Measurements from ENCODE around the gene CTAGE1. TPM values are rescaled to one million over a fixed set of nuclear protein-coding genes. Genes with fewer than 3 reads are reported as not detected.

CTAGE1 gene, protein sequence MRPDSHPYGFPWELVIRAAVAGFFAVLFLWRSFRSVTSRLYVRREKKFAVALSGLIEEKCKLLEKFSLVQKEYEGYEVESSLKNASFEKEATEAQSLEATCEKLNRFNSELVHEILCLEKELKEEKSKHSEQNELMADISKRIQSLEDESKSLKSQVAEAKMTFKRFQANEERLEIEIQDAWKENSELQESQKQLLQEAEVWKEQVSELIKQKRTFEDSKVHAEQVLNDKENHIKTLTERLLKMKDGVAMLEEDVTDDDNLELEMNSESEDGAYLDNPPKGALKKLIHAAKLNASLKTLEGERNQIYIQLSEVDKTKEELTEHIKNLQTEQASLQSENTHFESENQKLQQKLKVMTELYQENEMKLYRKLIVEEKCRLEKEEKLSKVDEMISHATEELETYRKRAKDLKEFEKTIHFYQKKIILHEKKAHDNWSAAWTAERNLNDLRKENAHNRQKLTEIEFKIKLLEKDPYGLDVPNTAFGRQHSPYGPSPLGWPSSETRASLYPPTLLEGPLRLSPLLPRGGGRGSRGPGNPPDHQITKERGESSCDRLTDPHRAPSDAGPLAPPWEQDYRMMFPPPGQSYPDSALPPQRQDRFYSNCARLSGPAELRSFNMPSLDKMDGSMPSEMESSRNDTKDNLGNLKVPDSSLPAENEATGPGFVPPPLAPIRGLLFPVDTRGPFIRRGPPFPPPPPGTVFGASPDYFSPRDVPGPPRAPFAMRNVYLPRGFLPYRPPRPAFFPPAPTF
- total RNA-seq: not detected
- total RNA-seq: 0 reads per million in 2 donors

DNA sequence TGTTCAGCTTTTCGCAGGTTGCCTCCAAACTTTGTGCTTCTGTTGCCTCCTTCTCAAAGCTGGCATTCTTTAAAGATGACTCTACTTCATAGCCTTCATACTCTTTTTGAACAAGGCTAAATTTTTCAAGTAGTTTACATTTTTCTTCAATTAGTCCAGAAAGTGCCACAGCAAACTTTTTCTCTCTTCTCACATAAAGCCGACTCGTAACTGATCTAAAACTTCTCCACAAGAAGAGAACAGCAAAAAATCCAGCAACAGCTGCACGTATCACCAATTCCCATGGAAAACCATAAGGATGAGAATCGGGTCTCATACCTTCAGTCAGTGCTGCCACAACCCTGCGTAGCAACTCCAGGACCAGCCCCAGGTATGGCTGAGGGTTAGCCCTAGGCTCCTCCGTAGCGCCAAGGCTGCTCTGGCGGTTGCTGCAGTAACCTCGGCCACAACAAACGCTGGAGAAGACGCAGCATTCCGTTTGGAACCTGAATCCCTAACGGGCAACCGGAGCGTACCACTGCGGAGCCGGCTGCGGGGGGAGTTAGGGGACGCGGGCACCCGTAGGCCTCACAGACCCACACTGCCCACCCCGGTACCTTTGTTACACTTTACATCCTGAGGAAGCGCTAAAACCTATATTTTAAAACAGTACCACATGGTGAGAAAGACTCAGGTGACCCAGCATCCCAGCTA lies at the start of gene CTAGE1:
Gene CTAGE1 (minus strand): TSS at position 420 of the 693 bp plus-strand sequence. CDS start 104 bp downstream, at position 316.
- no peak within 1 kb of the TSS for H3K27ac Mint-ChIP-seq
- H3K4me1 Mint-ChIP-seq: no peaks in the 10 kb centered on the region
- H3K9me3 ChIP-seq (ENCODE audit: control insufficient read depth, low read length, poor library complexity, severe bottlenecking): no peaks in the 10 kb centered on the region
- ATAC-seq (no peak), DNase-seq (no peak)
- H3K27me3 Mint-ChIP-seq: no peaks in the 10 kb centered on the region
- no peaks in the 10 kb centered on the region for H3K36me3 Mint-ChIP-seq (ENCODE audit: low read depth)
- no peak within 1 kb of the TSS for H3K4me3 Mint-ChIP-seq

DNA sequence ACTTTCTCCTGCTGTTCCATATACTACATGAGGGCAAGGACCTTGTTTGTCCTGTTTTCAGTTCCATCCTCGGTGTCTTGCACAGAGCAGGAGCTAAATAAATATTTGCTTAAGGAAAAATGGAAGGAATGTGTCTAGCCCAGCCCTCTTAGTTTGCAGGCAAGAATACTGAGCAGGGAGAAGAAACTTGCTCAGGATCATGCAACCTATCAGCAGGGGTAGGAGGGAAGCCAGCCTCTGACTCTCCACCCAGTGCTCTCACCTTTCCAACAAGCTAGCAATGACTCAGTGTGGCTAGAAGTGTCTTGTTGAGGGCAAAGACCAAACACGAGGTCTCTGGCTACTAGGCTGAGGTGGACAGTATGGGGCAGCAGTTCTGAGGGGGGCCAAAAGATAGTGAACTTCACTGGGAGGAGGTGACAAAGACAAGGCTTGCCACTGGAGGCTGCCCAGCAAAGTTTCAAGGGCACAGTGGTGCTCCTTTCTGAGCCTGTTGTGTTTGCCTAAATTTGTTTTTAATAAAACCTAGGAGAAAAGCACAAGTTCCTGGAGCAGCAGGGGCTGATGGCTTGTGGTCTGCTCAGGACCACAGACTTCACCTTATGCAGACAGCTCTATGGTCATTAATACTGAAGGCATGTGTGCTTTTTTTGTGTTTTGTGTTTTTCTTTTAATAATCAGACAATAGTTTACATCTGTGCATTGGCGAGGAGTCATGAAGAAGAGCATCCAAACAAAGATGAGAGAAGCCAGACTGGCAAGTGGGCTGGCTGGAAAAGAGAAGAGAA lies 49.1 kb upstream of the CTAGE1 start:
- Mint-ChIP-seq H3K27me3 (no peaks in the 10 kb centered on the region), H3K27ac (no peak overlapping the region), H3K4me3 (no peak overlapping the region), H3K4me1 (no peaks in the 10 kb centered on the region), H3K36me3 (ENCODE audit: low read depth) (no peaks in the 10 kb centered on the region)
- DNase-seq (no peak), ATAC-seq (no peak)
- no peaks in the 10 kb centered on the region for H3K9me3 ChIP-seq (ENCODE audit: control insufficient read depth, low read length, poor library complexity, severe bottlenecking)

DNA sequence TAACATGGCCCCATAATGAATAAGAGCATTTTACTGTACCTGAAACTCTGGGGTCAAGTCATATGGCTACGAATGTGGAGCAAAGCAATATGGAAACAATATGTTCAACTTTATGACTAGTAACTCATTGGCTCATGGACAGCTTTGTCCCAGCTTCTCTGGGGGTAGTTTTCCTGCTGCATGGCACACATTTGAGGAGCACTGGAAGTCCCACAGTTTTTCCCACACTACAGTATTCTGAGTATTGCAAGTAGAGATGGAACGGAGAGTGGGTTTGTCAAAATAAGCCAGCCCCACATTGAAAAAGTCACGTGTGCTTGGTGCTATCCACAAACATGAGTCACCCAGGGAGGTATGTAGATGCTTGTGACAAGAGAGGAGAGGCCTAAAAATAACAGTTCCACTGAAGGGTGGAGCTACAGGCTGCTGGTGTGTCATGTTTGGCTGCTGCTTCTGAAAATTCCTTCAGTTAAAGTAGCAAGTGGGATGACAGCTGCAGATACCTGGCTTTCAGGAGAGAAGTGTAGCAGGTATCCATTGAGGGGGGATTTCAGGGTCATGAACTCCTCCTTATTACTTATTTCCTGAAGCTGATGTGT lies 48.2 kb upstream of the CTAGE1 start:
- no peaks in the 10 kb centered on the region for H3K27me3 Mint-ChIP-seq
- H3K9me3 ChIP-seq (ENCODE audit: control insufficient read depth, low read length, poor library complexity, severe bottlenecking): no peaks in the 10 kb centered on the region
- no peak overlapping the region for H3K4me3 Mint-ChIP-seq
- no peaks in the 10 kb centered on the region for H3K4me1 Mint-ChIP-seq
- no peak overlapping the region for H3K27ac Mint-ChIP-seq
- DNase-seq (no peak), ATAC-seq (no peak)
- H3K36me3 Mint-ChIP-seq (ENCODE audit: low read depth): no peaks in the 10 kb centered on the region

DNA sequence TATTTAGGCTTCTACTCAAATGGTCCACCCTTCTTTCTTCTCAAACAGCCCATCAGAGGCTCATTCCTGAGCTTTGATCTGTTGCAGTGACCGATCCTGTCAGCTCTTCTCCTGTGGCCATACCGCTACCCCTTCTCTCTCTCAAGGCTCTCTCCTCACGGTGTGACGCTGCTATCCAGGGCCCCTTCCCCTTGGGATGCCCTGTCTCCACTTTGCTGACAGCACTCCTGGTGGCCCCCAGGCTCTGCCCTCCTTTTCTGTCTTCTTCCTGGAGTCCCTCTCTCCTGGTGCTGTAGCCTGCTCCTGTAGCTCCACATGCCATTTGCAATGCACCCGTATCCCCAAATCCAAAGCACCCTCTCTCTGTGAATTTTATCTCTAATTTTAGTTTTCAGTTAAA lies 45.4 kb upstream of the CTAGE1 start:
- no peaks in the 10 kb centered on the region for H3K9me3 ChIP-seq (ENCODE audit: control insufficient read depth, low read length, poor library complexity, severe bottlenecking)
- no peaks in the 10 kb centered on the region for H3K27me3 Mint-ChIP-seq
- H3K27ac Mint-ChIP-seq: no peak overlapping the region
- DNase-seq (no peak), ATAC-seq (no peak)
- no peak overlapping the region for H3K4me3 Mint-ChIP-seq
- H3K36me3 Mint-ChIP-seq (ENCODE audit: low read depth): no peaks in the 10 kb centered on the region
- no peaks in the 10 kb centered on the region for H3K4me1 Mint-ChIP-seq

DNA sequence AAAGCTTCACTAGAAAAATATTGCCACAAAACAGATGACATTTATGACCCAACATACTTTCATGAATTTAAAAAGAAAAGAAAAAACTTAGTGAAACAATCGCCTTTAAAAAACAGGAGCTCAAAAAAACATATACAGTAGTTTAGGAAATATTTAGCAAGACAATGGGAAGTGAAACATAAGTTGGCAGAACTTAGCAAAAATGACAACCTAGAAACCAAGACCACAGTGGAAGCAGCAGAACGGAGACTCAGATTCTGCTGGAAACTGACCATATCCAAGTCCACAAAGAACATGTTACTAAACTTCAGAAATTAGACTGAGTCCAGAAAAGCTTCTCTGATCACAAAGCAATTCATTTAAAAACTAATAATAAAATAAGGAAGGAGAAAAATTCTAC lies 41.8 kb upstream of the CTAGE1 start:
- H3K9me3 ChIP-seq (ENCODE audit: control insufficient read depth, low read length, poor library complexity, severe bottlenecking): no peaks in the 10 kb centered on the region
- DNase-seq: no peak
- Mint-ChIP-seq H3K4me3 (no peak overlapping the region), H3K4me1 (no peaks in the 10 kb centered on the region), H3K27me3 (no peaks in the 10 kb centered on the region), H3K36me3 (ENCODE audit: low read depth) (no peaks in the 10 kb centered on the region), H3K27ac (no peak overlapping the region)
- no peak for ATAC-seq

DNA sequence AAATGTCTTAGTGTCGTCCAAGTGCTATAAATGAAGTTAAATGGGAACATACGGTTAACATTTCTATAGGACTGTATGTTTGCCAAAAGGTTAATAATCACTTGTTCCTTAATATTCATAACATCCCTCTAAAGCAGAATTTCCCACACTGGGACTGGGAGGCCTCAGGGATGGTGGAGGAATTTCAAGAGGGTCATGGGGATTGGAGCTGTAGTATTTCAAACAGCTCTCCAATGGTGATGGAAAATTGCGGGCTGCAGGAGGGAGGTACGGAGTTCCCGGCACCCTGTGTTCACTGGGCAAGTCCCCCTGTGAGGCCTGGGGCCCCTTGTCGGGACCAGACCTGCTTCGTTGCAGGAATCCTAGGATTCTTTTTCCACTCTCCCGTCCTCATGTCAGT lies 39.8 kb upstream of the CTAGE1 start:
- Mint-ChIP-seq H3K4me1 (no peaks in the 10 kb centered on the region), H3K27me3 (no peaks in the 10 kb centered on the region), H3K27ac (no peak overlapping the region), H3K36me3 (ENCODE audit: low read depth) (no peaks in the 10 kb centered on the region), H3K4me3 (no peak overlapping the region)
- ATAC-seq (no peak), DNase-seq (no peak)
- H3K9me3 ChIP-seq (ENCODE audit: control insufficient read depth, low read length, poor library complexity, severe bottlenecking): no peaks in the 10 kb centered on the region

DNA sequence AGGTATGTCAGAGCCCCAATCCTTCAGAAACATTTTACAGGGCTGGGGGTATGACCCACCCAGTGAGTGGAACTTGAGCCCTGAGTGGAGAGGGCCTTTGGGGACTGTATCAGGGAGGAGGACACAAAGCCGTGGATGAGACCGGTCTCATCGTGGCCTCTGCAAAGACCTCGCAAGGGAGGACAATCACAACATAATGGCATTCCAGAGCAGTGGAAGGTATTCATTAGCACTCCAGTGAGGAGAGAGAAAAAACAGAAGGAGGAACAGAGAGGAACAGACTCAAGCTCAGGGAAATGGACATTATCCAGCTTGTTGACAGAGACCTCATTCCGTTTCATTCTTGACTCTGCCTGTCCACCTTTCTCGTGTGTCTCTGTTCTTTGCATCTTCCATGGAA lies 38.8 kb upstream of the CTAGE1 start:
- ATAC-seq (no peak), DNase-seq (no peak)
- Mint-ChIP-seq H3K27me3 (no peaks in the 10 kb centered on the region), H3K36me3 (ENCODE audit: low read depth) (no peaks in the 10 kb centered on the region), H3K4me1 (no peaks in the 10 kb centered on the region), H3K4me3 (no peak overlapping the region), H3K27ac (no peak overlapping the region)
- no peaks in the 10 kb centered on the region for H3K9me3 ChIP-seq (ENCODE audit: control insufficient read depth, low read length, poor library complexity, severe bottlenecking)

DNA sequence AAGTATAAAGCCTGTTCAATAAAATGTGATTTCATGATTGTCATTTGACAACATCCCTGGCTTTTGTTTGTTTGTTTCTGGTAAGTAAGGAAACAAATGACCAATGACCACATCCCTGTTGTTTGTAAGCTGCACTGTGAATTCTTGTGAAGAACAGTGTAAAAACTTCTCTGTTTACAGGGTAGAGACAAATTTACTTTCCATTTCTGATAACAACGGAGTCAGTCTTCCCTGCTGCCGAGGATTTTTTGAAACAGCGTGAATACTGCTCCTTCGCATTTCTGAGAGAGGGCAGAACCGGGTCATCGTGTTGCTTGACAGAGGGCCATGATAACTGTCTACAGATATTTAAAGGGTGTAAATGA lies 38.4 kb upstream of the CTAGE1 start:
- ATAC-seq (no peak), DNase-seq (no peak)
- H3K9me3 ChIP-seq (ENCODE audit: control insufficient read depth, low read length, poor library complexity, severe bottlenecking): no peaks in the 10 kb centered on the region
- H3K4me1 Mint-ChIP-seq: no peaks in the 10 kb centered on the region
- no peaks in the 10 kb centered on the region for H3K36me3 Mint-ChIP-seq (ENCODE audit: low read depth)
- no peak overlapping the region for H3K27ac Mint-ChIP-seq
- no peaks in the 10 kb centered on the region for H3K27me3 Mint-ChIP-seq
- no peak overlapping the region for H3K4me3 Mint-ChIP-seq

DNA sequence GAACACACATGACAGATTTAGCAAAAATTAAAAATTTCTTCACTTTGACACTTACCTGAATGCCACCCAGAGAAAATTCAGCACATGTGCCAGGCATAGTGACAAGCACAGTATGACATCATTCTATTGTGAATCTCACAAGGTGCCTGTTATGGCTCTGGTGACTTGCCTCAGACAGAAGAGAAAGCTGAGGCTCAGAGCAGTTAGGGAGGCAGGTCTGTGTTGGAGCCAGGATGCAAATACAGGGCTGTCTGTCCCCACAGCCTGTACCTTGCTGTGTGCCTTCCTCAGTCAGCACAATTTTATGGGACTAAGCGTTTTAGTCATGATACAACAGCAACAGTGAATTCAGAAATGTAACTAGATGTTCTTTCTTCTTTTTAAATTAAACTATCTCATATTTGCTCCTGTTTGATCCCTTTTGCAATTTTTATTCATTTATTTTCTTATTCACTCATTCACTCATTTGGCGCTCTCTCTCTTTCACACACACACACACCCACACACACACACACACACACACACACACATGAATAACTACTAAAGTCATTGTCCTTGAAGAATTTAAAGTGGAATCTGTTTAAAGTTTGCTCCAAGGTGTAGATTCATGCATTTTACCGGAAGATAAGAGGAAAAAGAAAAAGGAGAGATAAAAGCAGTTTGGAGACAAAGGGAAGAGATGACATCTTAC lies 37.9 kb upstream of the CTAGE1 start:
- Mint-ChIP-seq H3K36me3 (ENCODE audit: low read depth) (no peaks in the 10 kb centered on the region), H3K4me1 (no peaks in the 10 kb centered on the region), H3K27me3 (no peaks in the 10 kb centered on the region), H3K4me3 (no peak overlapping the region), H3K27ac (no peak overlapping the region)
- H3K9me3 ChIP-seq (ENCODE audit: control insufficient read depth, low read length, poor library complexity, severe bottlenecking): no peaks in the 10 kb centered on the region
- no peak for ATAC-seq
- DNase-seq: no peak

DNA sequence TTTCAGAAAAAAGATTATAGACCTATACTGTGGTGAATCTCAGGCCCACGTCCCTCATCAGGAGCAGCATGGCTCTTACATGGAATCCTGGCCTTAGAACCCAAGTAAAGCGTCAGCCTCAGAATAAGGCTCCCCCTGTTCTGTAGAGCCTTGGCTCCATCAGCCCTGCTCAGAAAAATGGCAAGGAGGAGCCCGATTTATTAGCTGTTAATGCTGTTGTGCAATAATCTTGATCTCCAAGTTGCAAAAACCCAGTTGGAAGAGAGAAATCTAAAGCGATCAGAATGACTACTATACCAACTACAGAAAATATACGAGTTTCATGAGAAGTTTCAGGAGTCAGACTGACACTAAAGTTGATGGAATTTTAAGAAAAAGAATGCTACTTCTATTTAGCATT lies 35.6 kb upstream of the CTAGE1 start:
- H3K36me3 Mint-ChIP-seq (ENCODE audit: low read depth): no peaks in the 10 kb centered on the region
- ATAC-seq (no peak), DNase-seq (no peak)
- no peaks in the 10 kb centered on the region for H3K9me3 ChIP-seq (ENCODE audit: control insufficient read depth, low read length, poor library complexity, severe bottlenecking)
- no peaks in the 10 kb centered on the region for H3K4me1 Mint-ChIP-seq
- no peaks in the 10 kb centered on the region for H3K27me3 Mint-ChIP-seq
- no peak overlapping the region for H3K27ac Mint-ChIP-seq
- H3K4me3 Mint-ChIP-seq: no peak overlapping the region

DNA sequence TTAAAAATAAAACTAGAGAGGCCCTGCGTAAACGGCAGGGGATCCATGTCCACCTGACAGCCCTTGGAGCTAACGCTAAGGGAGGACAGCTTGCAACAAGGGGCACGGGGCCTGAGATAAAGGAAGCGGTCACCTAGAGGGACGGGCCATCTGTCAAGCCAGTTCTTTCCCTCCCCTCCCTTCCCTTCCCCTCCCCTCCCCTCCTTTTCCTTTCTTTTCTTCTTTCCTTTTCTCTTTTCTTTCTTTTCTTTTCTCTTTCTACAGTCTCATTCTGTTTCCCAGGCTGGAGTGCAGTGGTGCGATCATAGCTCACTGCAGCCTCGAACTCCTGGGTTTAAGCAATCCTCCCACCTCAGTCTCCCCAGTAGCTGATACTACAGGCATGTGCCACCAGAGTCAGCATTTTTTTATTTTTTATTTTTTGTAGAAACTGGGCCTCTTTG lies 34.5 kb upstream of the CTAGE1 start:
- Mint-ChIP-seq H3K36me3 (ENCODE audit: low read depth) (no peaks in the 10 kb centered on the region), H3K4me1 (no peaks in the 10 kb centered on the region), H3K27ac (no peak overlapping the region), H3K27me3 (no peaks in the 10 kb centered on the region), H3K4me3 (no peak overlapping the region)
- H3K9me3 ChIP-seq (ENCODE audit: control insufficient read depth, low read length, poor library complexity, severe bottlenecking): no peaks in the 10 kb centered on the region
- DNase-seq: no peak
- no peak for ATAC-seq

DNA sequence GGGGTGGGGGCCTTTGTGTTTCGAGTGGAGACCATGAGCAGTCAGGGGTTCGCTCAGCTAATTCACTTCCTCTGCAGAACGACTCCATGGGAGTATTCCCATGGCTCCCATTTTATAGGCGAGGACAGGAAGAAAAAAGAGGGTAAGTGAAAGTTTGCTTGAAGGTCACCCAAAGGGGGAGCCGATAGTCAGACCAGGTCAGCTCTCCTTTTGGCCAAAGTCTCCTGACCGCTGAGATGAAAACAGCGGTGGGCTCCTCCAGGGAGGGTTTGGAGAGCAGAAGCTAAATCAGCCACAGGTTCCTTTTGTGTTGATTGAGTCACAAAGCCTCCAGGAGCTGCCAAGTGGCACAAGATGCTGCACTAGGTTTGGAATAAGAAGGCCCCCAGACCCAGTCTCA lies 34.1 kb upstream of the CTAGE1 start:
- H3K9me3 ChIP-seq (ENCODE audit: control insufficient read depth, low read length, poor library complexity, severe bottlenecking): no peaks in the 10 kb centered on the region
- H3K27me3 Mint-ChIP-seq: no peaks in the 10 kb centered on the region
- H3K36me3 Mint-ChIP-seq (ENCODE audit: low read depth): no peaks in the 10 kb centered on the region
- H3K27ac Mint-ChIP-seq: no peak overlapping the region
- no peak for DNase-seq
- no peak for ATAC-seq
- no peak overlapping the region for H3K4me3 Mint-ChIP-seq
- no peaks in the 10 kb centered on the region for H3K4me1 Mint-ChIP-seq

Measured in T-helper 17 cell (primary cell).